HEK293 (cell line): Measurements from ENCODE around the gene STEAP4.

ENCODE experiments used
- CTCF ChIP-seq: fragments of 450-650 bp; formaldehyde crosslinking; IDR thresholded peaks from 2 replicates; pipeline ENCODE4 v1.5.1; 2016; ENCODE audit warnings: missing biosample characterization, missing genetic modification characterization
- ZBTB26 ChIP-seq: fragments of 450-650 bp; formaldehyde crosslinking; optimal IDR thresholded peaks from 2 replicates; pipeline ENCODE3; 2016; ENCODE audit warnings: missing biosample characterization, mild to moderate bottlenecking, missing genetic modification characterization
- ZNF354C ChIP-seq: fragments of 450-650 bp; formaldehyde crosslinking; IDR thresholded peaks from 2 replicates; pipeline ENCODE4 v1.5.1; 2016; ENCODE audit warnings: missing biosample characterization, missing genetic modification characterization, low read depth, borderline replicate concordance
- ZNF530 ChIP-seq: fragments of 450-650 bp; formaldehyde crosslinking; IDR thresholded peaks from 2 replicates; pipeline ENCODE4 v1.5.1; 2016; ENCODE audit warnings: low read depth, missing biosample characterization, missing genetic modification characterization
- ZNF707 ChIP-seq: fragments of 450-650 bp; formaldehyde crosslinking; IDR thresholded peaks from 2 replicates; pipeline ENCODE4 v1.5.1; 2016; ENCODE audit warnings: missing biosample characterization, missing genetic modification characterization

- TF ChIP-seq CTCF = no peak
- TF ChIP-seq ZBTB26 (tag by site-specific recombination) = no peak
- TF ChIP-seq ZNF354C (tag by site-specific recombination) = no peak
- no peak for TF ChIP-seq ZNF707 (tag by site-specific recombination)
- no peak for TF ChIP-seq ZNF530 (tag by site-specific recombination)
These were observed 43.4 kb upstream of the STEAP4 start for GRCh38 chr7:88350118-88350517.
